ENCODE data around the gene HSPA12A. TPM values are rescaled to one million over a fixed set of nuclear protein-coding genes. Genes with fewer than 3 reads are reported as not detected.

The HSPA12A gene
- total RNA-seq, 4 donors from 2014 or later = 16.4 to 24.5 (median 22.2) TPM

- Histone ChIP-seq H3K27ac (replicated peaks in 1 of 4) (no peak overlapping the region), H3K36me3 (peaks cover 1 to 11% (median 8%) of the 10 kb centered on the region in 4 donors), H3K9me3 (no peaks in the 10 kb centered on the region)
These were observed 74.3 kb downstream of the HSPA12A start for GRCh38 chr10:116668018-116668417.

GRCh38 chr10:116667484-116667883 lies 74.9 kb downstream of the HSPA12A start:
- no peak for TF ChIP-seq POLR2A (IDR thresholded peaks at IDR 0.05; ENCODE audit: low read depth)
- TF ChIP-seq POLR2AphosphoS5 (IDR thresholded peaks at IDR 0.05) = no peak
- no peak for TF ChIP-seq EP300 (IDR thresholded peaks at IDR 0.05)
- TF ChIP-seq, protein P1, sequence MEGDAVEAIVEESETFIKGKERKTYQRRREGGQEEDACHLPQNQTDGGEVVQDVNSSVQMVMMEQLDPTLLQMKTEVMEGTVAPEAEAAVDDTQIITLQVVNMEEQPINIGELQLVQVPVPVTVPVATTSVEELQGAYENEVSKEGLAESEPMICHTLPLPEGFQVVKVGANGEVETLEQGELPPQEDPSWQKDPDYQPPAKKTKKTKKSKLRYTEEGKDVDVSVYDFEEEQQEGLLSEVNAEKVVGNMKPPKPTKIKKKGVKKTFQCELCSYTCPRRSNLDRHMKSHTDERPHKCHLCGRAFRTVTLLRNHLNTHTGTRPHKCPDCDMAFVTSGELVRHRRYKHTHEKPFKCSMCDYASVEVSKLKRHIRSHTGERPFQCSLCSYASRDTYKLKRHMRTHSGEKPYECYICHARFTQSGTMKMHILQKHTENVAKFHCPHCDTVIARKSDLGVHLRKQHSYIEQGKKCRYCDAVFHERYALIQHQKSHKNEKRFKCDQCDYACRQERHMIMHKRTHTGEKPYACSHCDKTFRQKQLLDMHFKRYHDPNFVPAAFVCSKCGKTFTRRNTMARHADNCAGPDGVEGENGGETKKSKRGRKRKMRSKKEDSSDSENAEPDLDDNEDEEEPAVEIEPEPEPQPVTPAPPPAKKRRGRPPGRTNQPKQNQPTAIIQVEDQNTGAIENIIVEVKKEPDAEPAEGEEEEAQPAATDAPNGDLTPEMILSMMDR (IDR thresholded peaks at IDR 0.05) = no peak

More at GRCh38 chr10:116668018-116668417, 74.3 kb downstream of the HSPA12A start:
- DNase-seq (ENCODE audit: extremely low spot score) = no peak
- intact Hi-C loops (cut with DNase I) = no loop called here
- H3K4me1 ChIP-seq = peaks cover 0 to 24% (median 21%) of the 10 kb centered on the region in 4 donors
- TF ChIP-seq POLR2A (IDR thresholded peaks at IDR 0.05; ENCODE audit: low read depth) (no peak), EP300 (IDR thresholded peaks at IDR 0.05) (no peak), POLR2AphosphoS5 (IDR thresholded peaks at IDR 0.05) (no peak)
- TF ChIP-seq, protein P1 (IDR thresholded peaks at IDR 0.05) = no peak
- WGBS = 100% methylated on average over 6 of the region's 9 CpGs
- peaks cover 0 to 14% (median 0%) of the 10 kb centered on the region in 4 donors for H3K27me3 ChIP-seq
- no peak overlapping the region for H3K4me3 ChIP-seq

DNA sequence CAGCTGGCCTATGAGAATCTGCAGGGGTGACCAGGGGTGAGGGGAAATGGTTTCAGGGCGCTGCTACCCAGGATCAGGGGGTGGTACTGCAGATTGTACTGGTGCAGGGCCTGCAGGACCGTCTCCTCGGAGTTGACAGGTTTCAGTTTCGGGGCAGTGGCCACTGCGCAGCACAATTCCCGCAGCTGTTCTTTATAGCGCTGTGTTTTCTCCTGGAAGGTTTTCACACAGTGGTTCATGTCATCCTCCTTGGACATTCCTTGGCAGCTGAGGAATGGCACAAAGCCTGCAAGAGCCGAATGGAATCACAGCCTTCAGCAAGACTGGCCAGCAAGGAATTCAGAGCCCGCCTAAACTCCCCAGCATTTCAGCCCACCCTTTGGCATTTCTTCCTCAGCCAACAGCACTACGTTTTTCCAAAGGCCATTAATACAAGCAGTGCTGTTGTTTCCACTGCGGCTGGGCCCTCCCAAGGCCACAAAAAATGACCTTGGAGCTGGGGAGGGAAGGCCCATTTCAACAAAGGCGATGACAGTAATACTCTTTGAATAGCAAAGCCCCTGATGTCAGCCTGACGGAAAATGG lies 76.7 kb downstream of the HSPA12A start:
- peaks cover 0 to 23% (median 21%) of the 10 kb centered on the region in 4 donors for H3K4me1 ChIP-seq
- peak; percentile 45 to 50 for TF ChIP-seq POLR2AphosphoS5 (IDR thresholded peaks at IDR 0.05)
- TF ChIP-seq, protein P1 (IDR thresholded peaks at IDR 0.05) = no peak
- 34% methylated on average over 13 of the region's 13 CpGs for WGBS
- peak overlapping the region; percentile 32 to 46 (median 36) for H3K4me3 ChIP-seq
- intact Hi-C loops (cut with DNase I) = no loop called here
- peaks cover 0 to 11% (median 0%) of the 10 kb centered on the region in 4 donors for H3K27me3 ChIP-seq
- H3K36me3 ChIP-seq = no peaks in the 10 kb centered on the region
- no peak for DNase-seq (ENCODE audit: extremely low spot score)
- H3K9me3 ChIP-seq = no peaks in the 10 kb centered on the region
- H3K27ac ChIP-seq (replicated peaks in 1 of 4) = peak overlapping the region; percentile 10 to 62 (median 54)

More at GRCh38 chr10:116667484-116667883, 74.9 kb downstream of the HSPA12A start:
- Histone ChIP-seq H3K27me3 (peaks cover 0 to 14% (median 0%) of the 10 kb centered on the region in 4 donors), H3K36me3 (peaks cover 0 to 8% (median 6%) of the 10 kb centered on the region in 4 donors), H3K27ac (replicated peaks in 1 of 4) (no peak overlapping the region), H3K4me1 (peaks cover 0 to 24% (median 21%) of the 10 kb centered on the region in 4 donors), H3K4me3 (no peak overlapping the region), H3K9me3 (no peaks in the 10 kb centered on the region)
- no peak for DNase-seq (ENCODE audit: extremely low spot score)
- intact Hi-C loops (cut with DNase I) = no loop called here
- WGBS = 89% methylated on average over 3 of the region's 3 CpGs

- peaks cover 0 to under 1% (median 0%) of the 10 kb centered on the region in 4 donors for H3K27me3 ChIP-seq
- no peak overlapping the region for H3K4me3 ChIP-seq
- 80% methylated on average over 5 of the region's 5 CpGs for WGBS
- H3K36me3 ChIP-seq = no peaks in the 10 kb centered on the region
- H3K4me1 ChIP-seq = peaks cover 0 to 14% (median 13%) of the 10 kb centered on the region in 4 donors
- intact Hi-C loops (cut with DNase I) = no loop called here
- DNase-seq (ENCODE audit: extremely low spot score) = no peak
- no peaks in the 10 kb centered on the region for H3K9me3 ChIP-seq
- peak overlapping the region; percentile 10 to 62 (median 52) for H3K27ac ChIP-seq (replicated peaks in 1 of 4)
- TF ChIP-seq, protein P1 (IDR thresholded peaks at IDR 0.05) = no peak
- TF ChIP-seq POLR2AphosphoS5 (IDR thresholded peaks at IDR 0.05) (no peak), EP300 (IDR thresholded peaks at IDR 0.05) (no peak), POLR2A (IDR thresholded peaks at IDR 0.05; ENCODE audit: low read depth) (no peak)
These were observed 77.7 kb downstream of the HSPA12A start for GRCh38 chr10:116664631-116665030.

Measured in esophagus muscularis mucosa (tissue), 4 donors.